Caco-2 (cell line): ENCODE data around the gene NEK3. TPM values are rescaled to one million over a fixed set of nuclear protein-coding genes. Genes with fewer than 3 reads are reported as not detected.

Experiments used
- BruUV-seq: library from RNA; stranded (reverse); fragments of 400-500 nt; replicated peaks from 2 replicates; lab custom pipeline; 2021; lab: Mats Ljungman, UMichigan
- CTCF ChIA-PET: fragments of 300-600 bp; sonication (Branson Sonifier 250); formaldehyde crosslinking; loops from one replicate; lab custom pipeline; 2022; ENCODE audit warnings: antibody characterized with exemption; lab: Charles Lee
- POLR2A ChIA-PET: fragments of 300-600 bp; sonication (Branson Sonifier 250); formaldehyde crosslinking; loops from one replicate; lab custom pipeline; 2022; ENCODE audit warnings: antibody characterized with exemption; lab: Charles Lee
- DNase-seq, 2 experiments: peaks; one replicate each; pipeline versions ENCODE4 v3.0.0 to v3.0.0-alpha.2; 2020 to 2022
- H3K27me3 ChIP-seq: replicated peaks from 2 replicates; pipeline ENCODE4 v1.6.0; 2011; ENCODE audit warnings: low read length; ENCODE audit not compliant: control insufficient read depth, insufficient read depth
- H3K36me3 ChIP-seq: 2 replicates; pipeline ENCODE4 v1.5.1; 2011; ENCODE audit warnings: low read length; ENCODE audit not compliant: control insufficient read depth, insufficient read depth
- H3K4me1 ChIP-seq: fragments of 250-450 bp; sonication (Bioruptor Pico); 2 replicates; pipeline ENCODE4 v1.5.1; 2020; ENCODE audit warnings: mild to moderate bottlenecking
- H3K4me3 ChIP-seq: 2 replicates; pipeline ENCODE4 v1.5.1; 2011; ENCODE audit warnings: low read depth, mild to moderate bottlenecking, control low read depth, low read length
- H3K9me3 ChIP-seq: fragments of 250-450 bp; sonication (Bioruptor Pico); 2 replicates; pipeline ENCODE4 v1.5.1; 2020; ENCODE audit warnings: mild to moderate bottlenecking, moderate library complexity
- H3K27ac Mint-ChIP-seq: one replicate; pipeline ENCODE4 v1.8.0; 2022; ENCODE audit warnings: mixed read lengths; ENCODE audit not compliant: unreplicated experiment
- H3K27me3 Mint-ChIP-seq: one replicate; pipeline ENCODE4 v1.8.0; 2022; ENCODE audit warnings: mixed read lengths; ENCODE audit not compliant: insufficient read depth, unreplicated experiment
- H3K36me3 Mint-ChIP-seq: one replicate; pipeline ENCODE4 v1.8.0; 2022; ENCODE audit warnings: mild to moderate bottlenecking, mixed read lengths; ENCODE audit not compliant: insufficient read depth, unreplicated experiment
- H3K4me1 Mint-ChIP-seq: one replicate; pipeline ENCODE4 v1.8.0; 2022; ENCODE audit warnings: low read depth, mixed read lengths; ENCODE audit not compliant: unreplicated experiment
- H3K4me3 Mint-ChIP-seq: one replicate; pipeline ENCODE4 v1.8.0; 2022; ENCODE audit warnings: mild to moderate bottlenecking, moderate library complexity, mixed read lengths; ENCODE audit not compliant: unreplicated experiment
- H3K9me3 Mint-ChIP-seq: one replicate; pipeline ENCODE4 v1.8.0; 2022; ENCODE audit warnings: mixed read lengths; ENCODE audit not compliant: unreplicated experiment
- CTCF ChIP-seq, 2 experiments: fragments of 200-600 bp in 1 of 2; IDR thresholded peaks; 1 replicate in 1 of 2; 2 replicates in 1 of 2; pipeline versions ENCODE4 v1.5.1 to v1.8.0; 2011 to 2022; ENCODE audit warnings: antibody characterized with exemption in 1 of 2, control low read depth in 1 of 2, inconsistent platforms in 1 of 2, low read depth in 1 of 2, low read length in 1 of 2, mild to moderate bottlenecking in 1 of 2, moderate library complexity in 1 of 2; ENCODE audit not compliant: insufficient read depth in 1 of 2, severe bottlenecking in 1 of 2, unreplicated experiment in 1 of 2
- intact Hi-C: fragments of 100-400 bp; cut with micrococcal nuclease; formaldehyde crosslinking; loops from one replicate; pipeline ENCODE4 v1.10.0; 2022; ENCODE audit not compliant: unreplicated experiment
- total RNA-seq: library from RNA; stranded (reverse); gene quantifications from 2 replicates; pipeline ENCODE4 v1.2.3, GENCODE V29; 2022

The NEK3 gene
- total RNA-seq, 1 experiment from 2014 or later: 33.5 TPM

DNA sequence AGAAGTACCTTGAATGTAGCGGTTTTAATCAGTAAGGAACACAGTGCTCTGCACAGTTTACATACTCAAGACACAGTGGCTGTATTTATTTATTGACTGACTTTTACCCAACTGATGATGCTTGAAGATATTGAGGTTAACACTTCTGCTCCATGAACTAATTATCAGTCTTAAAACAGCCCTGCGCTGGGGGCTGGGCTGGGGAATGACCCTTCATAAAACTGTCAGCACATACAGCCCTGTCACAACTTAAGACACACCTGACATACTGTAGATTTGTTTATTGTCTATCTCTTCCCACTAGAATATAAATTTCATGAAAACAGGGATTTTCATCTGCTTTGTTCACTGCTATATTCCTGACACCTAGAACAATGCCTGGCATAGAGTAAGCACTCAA lies 41.3 kb downstream of the NEK3 start:
- Histone ChIP-seq H3K4me1 (no peaks in the 10 kb centered on the region), H3K4me3 (no peak overlapping the region), H3K9me3 (no peaks in the 10 kb centered on the region), H3K27me3 (no peaks in the 10 kb centered on the region), H3K36me3 (no peaks in the 10 kb centered on the region)
- H3K9me3 Mint-ChIP-seq: no peaks in the 10 kb centered on the region
- TF ChIP-seq CTCF (IDR thresholded peaks at IDR 0.05; ENCODE audit: insufficient read depth in 1 of 2, low read depth in 1 of 2, low read length in 1 of 2, severe bottlenecking in 1 of 2, unreplicated experiment in 1 of 2): no peak
- no peaks in the 10 kb centered on the region for H3K36me3 Mint-ChIP-seq
- ChIA-PET CTCF (interaction anchor here (1.1 kb wide), 1 partner anchor 9 kb away, joined by 3 read pairs; no protein-coding TSS in a partner anchor), POLR2A (no interaction called here)
- BruUV-seq: no TSS peak
- no peaks in the 10 kb centered on the region for H3K27me3 Mint-ChIP-seq
- no peak overlapping the region for H3K27ac Mint-ChIP-seq
- no peak for DNase-seq
- H3K4me3 Mint-ChIP-seq: no peak overlapping the region
- H3K4me1 Mint-ChIP-seq: no peaks in the 10 kb centered on the region
- intact Hi-C loops: no loop called here

GRCh38 chr13:52112591-52112990 lies 46.8 kb downstream of the NEK3 start:
- TF ChIP-seq CTCF (IDR thresholded peaks at IDR 0.05; ENCODE audit: insufficient read depth in 1 of 2, low read depth in 1 of 2, low read length in 1 of 2, severe bottlenecking in 1 of 2, unreplicated experiment in 1 of 2): no peak
- BruUV-seq: no TSS peak
- POLR2A ChIA-PET: interaction anchor here (0.6 kb wide), 1 partner anchor 54 kb away, joined by 4 read pairs; no protein-coding TSS in a partner anchor
- H3K4me1 Mint-ChIP-seq: peaks cover 7% of the 10 kb centered on the region
- intact Hi-C loops: no loop called here
- no peak overlapping the region for H3K27ac Mint-ChIP-seq
- H3K27me3 Mint-ChIP-seq: no peaks in the 10 kb centered on the region
- H3K4me3 Mint-ChIP-seq: no peak overlapping the region
- Histone ChIP-seq H3K4me1 (peaks cover 11% of the 10 kb centered on the region), H3K4me3 (no peak overlapping the region), H3K9me3 (no peaks in the 10 kb centered on the region), H3K27me3 (no peaks in the 10 kb centered on the region), H3K36me3 (no peaks in the 10 kb centered on the region)
- no peak for DNase-seq
- H3K9me3 Mint-ChIP-seq: peaks cover 16% of the 10 kb centered on the region
- CTCF ChIA-PET: no interaction called here
- no peaks in the 10 kb centered on the region for H3K36me3 Mint-ChIP-seq

GRCh38 chr13:52109116-52109670 lies 50.2 kb downstream of the NEK3 start:
- H3K36me3 Mint-ChIP-seq: no peaks in the 10 kb centered on the region
- H3K4me1 Mint-ChIP-seq: peaks cover 14% of the 10 kb centered on the region
- intact Hi-C loops: loop anchor here (2.0 kb wide), 1 partner anchor 98 kb away; the partner anchor contains the start of gene ATP7B
- Histone ChIP-seq H3K36me3 (no peaks in the 10 kb centered on the region), H3K4me1 (peaks cover 19% of the 10 kb centered on the region), H3K27me3 (no peaks in the 10 kb centered on the region), H3K9me3 (no peaks in the 10 kb centered on the region), H3K4me3 (no peak overlapping the region)
- no peak for TF ChIP-seq CTCF (IDR thresholded peaks at IDR 0.05; ENCODE audit: insufficient read depth in 1 of 2, low read depth in 1 of 2, low read length in 1 of 2, severe bottlenecking in 1 of 2, unreplicated experiment in 1 of 2)
- H3K27me3 Mint-ChIP-seq: no peaks in the 10 kb centered on the region
- peaks cover 26% of the 10 kb centered on the region for H3K9me3 Mint-ChIP-seq
- ChIA-PET CTCF (no interaction called here), POLR2A (no interaction called here)
- DNase-seq: peak in 1 of 2 experiments; percentile 30
- no peak overlapping the region for H3K27ac Mint-ChIP-seq
- no TSS peak for BruUV-seq
- H3K4me3 Mint-ChIP-seq: no peak overlapping the region
